HepG2 (cell line): ENCODE data around the gene KIF1B. TPM values are rescaled to one million over a fixed set of nuclear protein-coding genes. Genes with fewer than 3 reads are reported as not detected.

Experiments used
- ATF3 ChIP-seq: sonication (generic); formaldehyde crosslinking; IDR thresholded peaks from 2 replicates; pipeline ENCODE4 v1.4.0; 2020; ENCODE audit warnings: missing genetic modification reagents
- ATF4 ChIP-seq, 2 experiments: fragments of 450-650 bp in 1 of 2; sonication (generic) in 1 of 2; formaldehyde crosslinking; IDR thresholded peaks; 2 replicates each; pipeline versions ENCODE4 v1.5.0 to v1.8.0; 2020 to 2022; ENCODE audit warnings: mild to moderate bottlenecking in 1 of 2, missing genetic modification reagents in 1 of 2
- CHD2 ChIP-seq: IDR thresholded peaks from 2 replicates; pipeline ENCODE4 v1.6.1; 2011; ENCODE audit warnings: low read depth, low read length, improper control_type of control experiment
- EZH2 ChIP-seq: conservative IDR thresholded peaks from 2 replicates; pipeline ENCODE4 v1.6.1; 2012; ENCODE audit warnings: mild to moderate bottlenecking, low read depth, low read length, moderate library complexity
- FOXO1 ChIP-seq: sonication (generic); formaldehyde crosslinking; IDR thresholded peaks from 2 replicates; pipeline ENCODE4 v1.4.0; 2020; ENCODE audit warnings: missing genetic modification reagents
- HES4 ChIP-seq: sonication (generic); formaldehyde crosslinking; IDR thresholded peaks from 2 replicates; pipeline ENCODE4 v1.9.0; 2021; ENCODE audit warnings: mild to moderate bottlenecking, missing genetic modification reagents, borderline replicate concordance
- HIVEP1 ChIP-seq: sonication (generic); formaldehyde crosslinking; IDR thresholded peaks from 2 replicates; pipeline ENCODE4 v1.4.0; 2020; ENCODE audit warnings: mild to moderate bottlenecking, missing genetic modification reagents
- KAT7 ChIP-seq: IDR thresholded peaks from 2 replicates; pipeline ENCODE4 v1.6.1; 2018; ENCODE audit warnings: borderline replicate concordance, missing compliant biosample characterization
- MXI1 ChIP-seq: IDR thresholded peaks from 3 replicates; pipeline ENCODE4 v1.6.1; 2012; ENCODE audit warnings: low read depth, low read length, inconsistent platforms, borderline replicate concordance
- NR3C1 ChIP-seq: sonication (generic); formaldehyde crosslinking; IDR thresholded peaks from 2 replicates; pipeline ENCODE4 v1.4.0; 2020; ENCODE audit warnings: missing genetic modification reagents
- RFX1 ChIP-seq: fragments of 450-650 bp; IDR thresholded peaks from 2 replicates; pipeline ENCODE4 v1.6.1; 2017
- ZBTB21 ChIP-seq: sonication (generic); formaldehyde crosslinking; IDR thresholded peaks from 2 replicates; pipeline ENCODE4 v1.4.0; 2020; ENCODE audit warnings: missing genetic modification reagents
- ZKSCAN8 ChIP-seq: IDR thresholded peaks from 2 replicates; pipeline ENCODE4 v1.6.1; 2016; ENCODE audit warnings: borderline replicate concordance, missing genetic modification reagents, missing compliant biosample characterization
- ZMYM4 ChIP-seq: sonication (generic); formaldehyde crosslinking; IDR thresholded peaks from 2 replicates; pipeline ENCODE4 v1.8.1; 2023; ENCODE audit warnings: mild to moderate bottlenecking, missing genetic modification reagents
- ZNF224 ChIP-seq: sonication (generic); formaldehyde crosslinking; IDR thresholded peaks from 2 replicates; pipeline ENCODE4 v1.5.0; 2020; ENCODE audit warnings: mild to moderate bottlenecking, missing genetic modification reagents
- ZNF280D ChIP-seq: sonication (generic); formaldehyde crosslinking; IDR thresholded peaks from 2 replicates; pipeline ENCODE4 v1.5.1; 2020; ENCODE audit warnings: mild to moderate bottlenecking, missing genetic modification reagents
- ZNF282 ChIP-seq: fragments of 450-650 bp; IDR thresholded peaks from 2 replicates; pipeline ENCODE4 v1.6.1; 2018; ENCODE audit not compliant: partially characterized antibody
- ZNF530 ChIP-seq: sonication (generic); formaldehyde crosslinking; IDR thresholded peaks from 2 replicates; pipeline ENCODE4 v1.5.0; 2020; ENCODE audit warnings: low read depth, mild to moderate bottlenecking, missing genetic modification reagents
- ZZZ3 ChIP-seq: sonication (generic); formaldehyde crosslinking; IDR thresholded peaks from 2 replicates; pipeline ENCODE4 v1.4.0; 2020; ENCODE audit warnings: missing genetic modification reagents, mild to moderate bottlenecking, borderline replicate concordance
- polyA plus RNA-seq, 8 experiments: library from polyadenylated mRNA; depleted of rRNA in 3 of 8; stranded (reverse) in 7 of 8; unstranded in 1 of 8; fragments of >200 nt; fragmentation: Illumina TruSeq in 4 of 8; extraction: Trizol in 4 of 8; gene quantifications; 2 replicates each; pipeline versions ENCODE4 v1.2.1 to v1.2.3, GENCODE V29; 2011 to 2016; ENCODE audit warnings: low read depth in 4 of 8, missing spikeins in 1 of 8, mixed read lengths in 1 of 8; ENCODE audit not compliant: insufficient read depth in 1 of 8
- total RNA-seq, 5 experiments: library from RNA; depleted of rRNA; stranded (reverse); fragments of >200 nt; fragmentation: Illumina TruSeq; extraction: Trizol; gene quantifications; 2 replicates each; pipeline ENCODE4 v1.2.3, GENCODE V29; 2016; ENCODE audit warnings: low read depth in 1 of 5
- TF ChIP-seq, protein P1 (sequence below): IDR thresholded peaks from 2 replicates; pipeline ENCODE4 v1.6.1; 2016; ENCODE audit warnings: control low read depth
- TF ChIP-seq, protein P2 (sequence below): sonication (generic); formaldehyde crosslinking; IDR thresholded peaks from 2 replicates; pipeline ENCODE4 v1.8.1; 2023; ENCODE audit warnings: mild to moderate bottlenecking, missing genetic modification reagents
- TF ChIP-seq, protein P3 (sequence below): sonication (generic); formaldehyde crosslinking; IDR thresholded peaks from 2 replicates; pipeline ENCODE4 v1.8.0; 2022; ENCODE audit warnings: low read depth, missing genetic modification reagents

Gene KIF1B
- total and polyA plus RNA-seq, 2 of the 13 experiments (the other 11 are each of a cell fraction or from before 2014, with no cell fraction given): 26.7 to 32.5 TPM

- TF ChIP-seq ZNF280D (CRISPR knock-in tag): peak; percentile 72; the same call in 1 of the 2 replicates
- peak; percentile 74; the same call in 1 of the 2 replicates for TF ChIP-seq ZNF224 (CRISPR knock-in tag)
- no peak; the same call in 1 of the 2 replicates for TF ChIP-seq KAT7
- TF ChIP-seq FOXO1 (CRISPR knock-in tag): peak; percentile 49; the same call in 1 of the 2 replicates
- TF ChIP-seq, protein P1, sequence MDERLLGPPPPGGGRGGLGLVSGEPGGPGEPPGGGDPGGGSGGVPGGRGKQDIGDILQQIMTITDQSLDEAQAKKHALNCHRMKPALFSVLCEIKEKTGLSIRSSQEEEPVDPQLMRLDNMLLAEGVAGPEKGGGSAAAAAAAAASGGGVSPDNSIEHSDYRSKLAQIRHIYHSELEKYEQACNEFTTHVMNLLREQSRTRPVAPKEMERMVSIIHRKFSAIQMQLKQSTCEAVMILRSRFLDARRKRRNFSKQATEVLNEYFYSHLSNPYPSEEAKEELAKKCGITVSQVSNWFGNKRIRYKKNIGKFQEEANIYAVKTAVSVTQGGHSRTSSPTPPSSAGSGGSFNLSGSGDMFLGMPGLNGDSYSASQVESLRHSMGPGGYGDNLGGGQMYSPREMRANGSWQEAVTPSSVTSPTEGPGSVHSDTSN (CRISPR knock-in tag): peak; percentile 96
- TF ChIP-seq ZKSCAN8: no peak
- TF ChIP-seq ZZZ3 (CRISPR knock-in tag): no peak
- 0 out of 2 replicates have a peak, but pooled peaks have one; percentile 48 for TF ChIP-seq CHD2
- TF ChIP-seq HIVEP1 (CRISPR knock-in tag): peak; percentile 88; the same call in 1 of the 2 replicates
- no peak for TF ChIP-seq ZNF282
- no peak for TF ChIP-seq NR3C1 (CRISPR knock-in tag)
- TF ChIP-seq ATF4 (CRISPR knock-in tag; IDR thresholded peaks at IDR 0.05): no peak; a peak in 1 of 4 replicates
- TF ChIP-seq ZNF530 (CRISPR knock-in tag): no peak
- TF ChIP-seq ZBTB21: no peak
- peak; percentile 74 for TF ChIP-seq HES4 (CRISPR knock-in tag)
- TF ChIP-seq RFX1: no peak
- TF ChIP-seq ATF3 (CRISPR knock-in tag): peak; percentile 26; the same call in 1 of the 2 replicates
- TF ChIP-seq, protein P2, sequence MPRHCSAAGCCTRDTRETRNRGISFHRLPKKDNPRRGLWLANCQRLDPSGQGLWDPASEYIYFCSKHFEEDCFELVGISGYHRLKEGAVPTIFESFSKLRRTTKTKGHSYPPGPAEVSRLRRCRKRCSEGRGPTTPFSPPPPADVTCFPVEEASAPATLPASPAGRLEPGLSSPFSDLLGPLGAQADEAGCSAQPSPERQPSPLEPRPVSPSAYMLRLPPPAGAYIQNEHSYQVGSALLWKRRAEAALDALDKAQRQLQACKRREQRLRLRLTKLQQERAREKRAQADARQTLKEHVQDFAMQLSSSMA (CRISPR knock-in tag): no peak
- TF ChIP-seq, protein P3, sequence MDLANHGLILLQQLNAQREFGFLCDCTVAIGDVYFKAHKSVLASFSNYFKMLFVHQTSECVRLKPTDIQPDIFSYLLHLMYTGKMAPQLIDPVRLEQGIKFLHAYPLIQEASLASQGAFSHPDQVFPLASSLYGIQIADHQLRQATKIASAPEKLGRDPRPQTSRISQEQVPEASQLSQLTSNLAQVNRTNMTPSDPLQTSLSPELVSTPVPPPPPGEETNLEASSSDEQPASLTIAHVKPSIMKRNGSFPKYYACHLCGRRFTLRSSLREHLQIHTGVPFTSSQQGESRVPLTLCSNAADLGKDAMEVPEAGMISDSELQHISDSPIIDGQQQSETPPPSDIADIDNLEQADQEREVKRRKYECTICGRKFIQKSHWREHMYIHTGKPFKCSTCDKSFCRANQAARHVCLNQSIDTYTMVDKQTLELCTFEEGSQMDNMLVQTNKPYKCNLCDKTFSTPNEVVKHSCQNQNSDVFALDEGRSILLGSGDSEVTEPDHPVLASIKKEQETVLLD: peak; percentile 45; the same call in 1 of the 2 replicates
- TF ChIP-seq ZMYM4: peak; percentile 96
- no peak for TF ChIP-seq EZH2
- peak; percentile 41; the same call in 1 of the 3 replicates for TF ChIP-seq MXI1
Observed at GRCh38 chr1:10209905-10210810, at the start of gene KIF1B (continued).
